SH-SY5Y (cell line): Measurements from ENCODE around the gene TACR2.

Experiments used
- GATA2 ChIP-seq: IDR thresholded peaks from 2 replicates; pipeline ENCODE4 v1.6.1; 2011; ENCODE audit warnings: mild to moderate bottlenecking, low read depth, low read length
- GATA3 ChIP-seq: IDR thresholded peaks from 2 replicates; pipeline ENCODE4 v1.6.1; 2011; ENCODE audit warnings: low read depth, mild to moderate bottlenecking, low read length, moderate library complexity

DNA sequence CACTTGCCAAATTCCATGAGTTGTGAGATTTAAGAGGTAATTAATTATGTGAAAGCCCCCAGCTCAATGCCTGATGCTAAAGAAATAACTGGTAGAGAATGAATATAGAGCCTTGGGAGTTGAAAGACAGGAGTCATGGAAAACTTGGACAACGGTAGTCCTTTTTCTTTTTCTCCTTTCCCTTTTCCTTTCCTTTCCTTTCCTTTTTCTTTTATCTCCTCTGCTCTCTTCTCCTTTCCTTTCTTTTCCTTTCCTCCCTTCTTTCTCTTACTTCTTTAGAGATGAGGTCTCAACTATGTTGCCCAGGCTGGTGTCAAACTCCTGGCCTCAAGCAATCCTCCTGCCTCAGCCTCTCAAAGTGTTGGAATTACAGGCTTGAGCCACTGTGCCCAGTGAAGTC lies 26.6 kb upstream of the TACR2 start:
- TF ChIP-seq GATA2 (no peak), GATA3 (no peak)
